Right lobe of liver (tissue), 6 donors: ENCODE results near the gene EYA4. TPM values are rescaled to one million over a fixed set of nuclear protein-coding genes. Genes with fewer than 3 reads are reported as not detected.

ENCODE experiments used
- ATAC-seq, 4 donors: fragments of 200-7000 bp; cut with Tn5 transposase; one replicate each; pipeline ENCODE4 v1.9.1; 2020; ENCODE audit warnings: mild to moderate bottlenecking in 4 of 4, moderate library complexity in 4 of 4
- DNase-seq, 3 donors: peaks; one replicate each; pipeline ENCODE4 v3.0.0-alpha.2; 2020
- H3K27ac ChIP-seq, 3 donors: fragments of 200-600 bp; one replicate each; pipeline ENCODE4 v1.8.0; 2022
- H3K27me3 ChIP-seq, 2 donors: fragments of 200-600 bp; one replicate each; pipeline ENCODE4 v1.8.0; 2022
- H3K36me3 ChIP-seq, 4 donors: fragments of 200-600 bp; sonication (generic) in 1 of 4; one replicate each; pipeline versions ENCODE4 v1.5.1 to v1.8.0; 2017 to 2022; ENCODE audit warnings: control low read depth in 1 of 4
- H3K4me1 ChIP-seq, 4 donors: fragments of 200-600 bp; sonication (generic) in 1 of 4; one replicate each; pipeline versions ENCODE4 v1.5.1 to v1.8.0; 2017 to 2022; ENCODE audit warnings: control low read depth in 1 of 4
- H3K4me3 ChIP-seq, 3 donors: fragments of 200-600 bp; one replicate each; pipeline ENCODE4 v1.8.0; 2022
- H3K9me3 ChIP-seq, 4 donors: fragments of 200-600 bp; sonication (generic) in 1 of 4; one replicate each; pipeline versions ENCODE4 v1.5.1 to v1.8.0; 2017 to 2022; ENCODE audit warnings: control low read depth in 1 of 4
- POLR2A ChIP-seq: fragments of 450-650 bp; IDR thresholded peaks from one replicate; pipeline ENCODE4 v1.6.1; 2017; ENCODE audit warnings: antibody characterized with exemption, mild to moderate bottlenecking
- WGBS: methylation state at CpG from one replicate; pipeline ENCODE4 v1.1.6; 2018; ENCODE audit warnings: low coverage, low lambda C conversion rate; ENCODE audit not compliant: insufficient coverage; ENCODE audit errors: missing lambda C conversion rate; 5-methylcytosine and 5-hydroxymethylcytosine counted together
- intact Hi-C, 2 donors: fragments of 100-400 bp; cut with DNase I; formaldehyde crosslinking; loops; one replicate each; pipeline versions ENCODE4 v1.11.2 to v1.14.1; 2022
- total RNA-seq, 6 experiments: library from RNA; depleted of rRNA in 2 of 6; stranded (reverse); fragments of >200 nt in 2 of 6; fragmentation: NEBNext Ultra II Directional in 3 of 6; extraction: Animal tissue kit (Norgen Biotek cat#: 25700) in 3 of 6; gene quantifications; one replicate each; pipeline versions ENCODE4 v1.1.0 to v1.2.4, GENCODE V29; 2016 to 2023
- TF ChIP-seq, protein P1 (sequence below), 4 donors: fragments of 200-600 bp in 3 of 4; fragments of 450-650 bp in 1 of 4; IDR thresholded peaks; one replicate each; pipeline versions ENCODE4 v1.5.1 to v1.8.0; 2016 to 2022; ENCODE audit warnings: antibody characterized with exemption in 4 of 4, mild to moderate bottlenecking in 2 of 4
- donor health status: DM: no; HTN: yes; CAD: no.
- donor health status: DM: no; HTN: no; CAD: no.
- donor health status: DM: no; HTN: no; CAD: no.
- donor health status: DM: no; HTN: yes; CAD: no.
- donor health status: DM: no; HTN: yes; CAD: no.

Gene EYA4
- total RNA-seq, 6 experiments from 2014 or later: 0.09 to 0.37 (median 0.35) TPM; not detected in 1

DNA sequence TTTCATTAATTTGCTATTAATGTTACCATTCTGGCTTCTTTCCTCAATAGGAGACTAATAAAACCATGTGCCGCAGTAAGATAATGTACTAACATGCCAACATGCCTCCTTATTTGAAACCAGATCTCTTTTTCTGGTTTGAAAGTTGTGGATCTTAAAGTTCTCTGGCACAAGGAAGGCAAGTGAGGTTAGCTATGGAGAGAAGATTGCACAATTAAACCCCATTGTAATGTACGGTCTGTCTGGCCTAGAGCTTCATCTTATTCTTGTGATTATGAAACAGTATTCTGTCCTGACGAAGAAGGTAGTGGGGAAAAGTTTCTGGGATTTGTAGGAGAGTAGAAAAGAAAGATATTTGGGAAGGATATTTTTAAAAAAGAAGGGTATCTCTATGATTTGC, 68.4 kb downstream of the EYA4 start:
- Histone ChIP-seq H3K4me1 (no peaks in the 10 kb centered on the region), H3K27me3 (no peaks in the 10 kb centered on the region), H3K9me3 (no peaks in the 10 kb centered on the region), H3K4me3 (no peak overlapping the region), H3K36me3 (no peaks in the 10 kb centered on the region), H3K27ac (no peak overlapping the region)
- intact Hi-C loops: no loop called here
- no peak for DNase-seq
- ATAC-seq: no peak
- 45% methylated on average over 3 of the region's 3 CpGs for WGBS
- TF ChIP-seq POLR2A: no peak
- TF ChIP-seq, protein P1, sequence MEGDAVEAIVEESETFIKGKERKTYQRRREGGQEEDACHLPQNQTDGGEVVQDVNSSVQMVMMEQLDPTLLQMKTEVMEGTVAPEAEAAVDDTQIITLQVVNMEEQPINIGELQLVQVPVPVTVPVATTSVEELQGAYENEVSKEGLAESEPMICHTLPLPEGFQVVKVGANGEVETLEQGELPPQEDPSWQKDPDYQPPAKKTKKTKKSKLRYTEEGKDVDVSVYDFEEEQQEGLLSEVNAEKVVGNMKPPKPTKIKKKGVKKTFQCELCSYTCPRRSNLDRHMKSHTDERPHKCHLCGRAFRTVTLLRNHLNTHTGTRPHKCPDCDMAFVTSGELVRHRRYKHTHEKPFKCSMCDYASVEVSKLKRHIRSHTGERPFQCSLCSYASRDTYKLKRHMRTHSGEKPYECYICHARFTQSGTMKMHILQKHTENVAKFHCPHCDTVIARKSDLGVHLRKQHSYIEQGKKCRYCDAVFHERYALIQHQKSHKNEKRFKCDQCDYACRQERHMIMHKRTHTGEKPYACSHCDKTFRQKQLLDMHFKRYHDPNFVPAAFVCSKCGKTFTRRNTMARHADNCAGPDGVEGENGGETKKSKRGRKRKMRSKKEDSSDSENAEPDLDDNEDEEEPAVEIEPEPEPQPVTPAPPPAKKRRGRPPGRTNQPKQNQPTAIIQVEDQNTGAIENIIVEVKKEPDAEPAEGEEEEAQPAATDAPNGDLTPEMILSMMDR (IDR thresholded peaks at IDR 0.05): no peak

GRCh38 chr6:133312006-133312405, 70.8 kb downstream of the EYA4 start:
- Histone ChIP-seq H3K27ac (no peak overlapping the region), H3K4me3 (no peak overlapping the region), H3K36me3 (no peaks in the 10 kb centered on the region), H3K27me3 (no peaks in the 10 kb centered on the region), H3K9me3 (no peaks in the 10 kb centered on the region), H3K4me1 (no peaks in the 10 kb centered on the region)
- no peak for ATAC-seq
- TF ChIP-seq POLR2A: no peak
- TF ChIP-seq, protein P1 (IDR thresholded peaks at IDR 0.05): no peak
- 20% methylated on average over 1 of the region's 3 CpGs for WGBS
- intact Hi-C loops: no loop called here
- no peak for DNase-seq

GRCh38 chr6:133313068-133313467, 71.9 kb downstream of the EYA4 start:
- H3K9me3 ChIP-seq: no peaks in the 10 kb centered on the region
- WGBS: 73% methylated on average over 1 of the region's 1 CpG

DNA sequence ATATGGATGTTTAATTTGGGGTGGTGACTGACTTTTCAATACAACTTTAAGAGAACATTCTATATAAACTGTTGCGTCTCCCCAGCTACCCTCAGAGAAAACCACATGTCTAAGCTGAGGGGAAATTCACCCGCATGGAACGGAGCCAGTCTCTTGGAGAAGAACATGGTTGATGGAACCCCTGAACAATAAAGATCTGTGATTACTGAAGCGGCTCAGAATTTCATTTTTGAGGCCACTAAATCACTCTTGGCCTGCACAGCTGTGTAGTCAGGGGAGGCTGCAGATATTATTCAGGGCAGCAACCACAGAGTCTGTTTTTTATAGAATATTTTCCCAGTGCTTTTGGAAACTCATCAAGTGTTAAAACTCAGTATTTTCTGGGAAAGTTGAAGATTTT, 73.8 kb downstream of the EYA4 start:
- intact Hi-C loops: no loop called here
- Histone ChIP-seq H3K4me1 (no peaks in the 10 kb centered on the region), H3K36me3 (no peaks in the 10 kb centered on the region), H3K9me3 (no peaks in the 10 kb centered on the region), H3K4me3 (no peak overlapping the region), H3K27me3 (no peaks in the 10 kb centered on the region), H3K27ac (no peak overlapping the region)
- 82% methylated on average over 4 of the region's 4 CpGs for WGBS
- no peak for ATAC-seq
- TF ChIP-seq POLR2A: no peak
- TF ChIP-seq, protein P1 (IDR thresholded peaks at IDR 0.05): no peak
- no peak for DNase-seq

More at GRCh38 chr6:133313068-133313467, 71.9 kb downstream of the EYA4 start:
- ATAC-seq (no peak), DNase-seq (no peak)
- H3K4me3 ChIP-seq: no peak overlapping the region
- intact Hi-C loops: no loop called here
- no peak for TF ChIP-seq POLR2A
- TF ChIP-seq, protein P1 (IDR thresholded peaks at IDR 0.05): no peak
- no peaks in the 10 kb centered on the region for H3K4me1 ChIP-seq
- H3K36me3 ChIP-seq: no peaks in the 10 kb centered on the region
- no peak overlapping the region for H3K27ac ChIP-seq
- H3K27me3 ChIP-seq: no peaks in the 10 kb centered on the region

DNA sequence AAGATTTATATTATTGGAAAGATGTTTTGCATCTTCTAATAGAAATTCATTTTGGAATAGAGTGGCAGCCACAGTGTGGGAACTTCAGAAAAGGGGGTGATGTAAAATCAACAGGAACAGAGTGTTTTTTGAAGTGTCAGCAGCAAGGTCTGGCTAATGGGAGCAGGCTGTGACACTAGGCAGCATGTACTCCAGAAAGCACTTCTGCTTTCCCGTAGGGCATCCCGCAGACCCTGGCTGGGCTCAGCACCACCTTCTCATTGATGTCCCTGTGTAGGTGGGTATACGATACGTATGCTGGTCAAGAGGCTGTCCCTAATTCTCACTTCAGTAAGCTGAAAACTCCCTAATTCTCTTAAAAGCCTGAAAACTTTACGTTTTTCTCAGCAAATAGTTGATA, 74.7 kb downstream of the EYA4 start:
- TF ChIP-seq POLR2A: no peak
- TF ChIP-seq, protein P1 (IDR thresholded peaks at IDR 0.05): no peak
- intact Hi-C loops: no loop called here
- DNase-seq (no peak), ATAC-seq (no peak)
- Histone ChIP-seq H3K4me3 (no peak overlapping the region), H3K27me3 (no peaks in the 10 kb centered on the region), H3K36me3 (no peaks in the 10 kb centered on the region), H3K27ac (no peak overlapping the region), H3K9me3 (no peaks in the 10 kb centered on the region), H3K4me1 (no peaks in the 10 kb centered on the region)
- WGBS: 54% methylated on average over 5 of the region's 5 CpGs
